ENCODE results near the gene WT1. TPM values are rescaled to one million over a fixed set of nuclear protein-coding genes. Genes with fewer than 3 reads are reported as not detected.

WT1 gene
- total RNA-seq, 2 experiments from 2014 or later = not detected

- intact Hi-C loops (cut with micrococcal nuclease) = no loop called here
- ATAC-seq = no peak
- peaks cover 21% of the 10 kb centered on the region for H3K27me3 Mint-ChIP-seq
- no peaks in the 10 kb centered on the region for H3K36me3 Mint-ChIP-seq (ENCODE audit: low read depth)
- H3K27ac Mint-ChIP-seq = no peak overlapping the region
- POLR2A ChIA-PET = no interaction called here
- CTCF ChIA-PET = no interaction called here
- H3K4me1 Mint-ChIP-seq (ENCODE audit: low read depth) = no peaks in the 10 kb centered on the region
- no peak for DNase-seq
- no peaks in the 10 kb centered on the region for H3K9me3 Mint-ChIP-seq
- TF ChIP-seq CTCF (IDR thresholded peaks at IDR 0.05) = no peak
- no peak overlapping the region for H3K4me3 Mint-ChIP-seq
Observed at GRCh38 chr11:32446227-32446626, 10.9 kb upstream of the WT1 start.

- peaks cover 40% of the 10 kb centered on the region for H3K27me3 Mint-ChIP-seq
- no peaks in the 10 kb centered on the region for H3K9me3 Mint-ChIP-seq
- H3K36me3 Mint-ChIP-seq (ENCODE audit: low read depth) = no peaks in the 10 kb centered on the region
- H3K27ac Mint-ChIP-seq = no peak overlapping the region
- H3K4me3 Mint-ChIP-seq = no peak overlapping the region
- ChIA-PET POLR2A (no interaction called here), CTCF (no interaction called here)
- TF ChIP-seq CTCF (IDR thresholded peaks at IDR 0.05) = no peak
- H3K4me1 Mint-ChIP-seq (ENCODE audit: low read depth) = peaks cover 5% of the 10 kb centered on the region
- DNase-seq (no peak), ATAC-seq (no peak)
- intact Hi-C loops (cut with micrococcal nuclease) = loop anchor here (5.0 kb wide), 1 partner anchor 637 kb away; no protein-coding TSS in a partner anchor
Observed at GRCh38 chr11:32444186-32444585, 8.8 kb upstream of the WT1 start.

GRCh38 chr11:32440916-32441315 is 5.6 kb upstream of the WT1 start:
- DNase-seq (no peak), ATAC-seq (no peak)
- Mint-ChIP-seq H3K4me3 (no peak overlapping the region), H3K27ac (no peak overlapping the region), H3K36me3 (ENCODE audit: low read depth) (no peaks in the 10 kb centered on the region), H3K27me3 (peaks cover 58% of the 10 kb centered on the region), H3K9me3 (no peaks in the 10 kb centered on the region), H3K4me1 (ENCODE audit: low read depth) (peaks cover 17% of the 10 kb centered on the region)
- ChIA-PET POLR2A (no interaction called here), CTCF (interaction anchor here (0.7 to 1.0 kb wide), 2 partner anchors 11 to 20 kb away, joined by 3 read pairs; no protein-coding TSS in a partner anchor)
- no peak for TF ChIP-seq CTCF (IDR thresholded peaks at IDR 0.05)
- intact Hi-C loops (cut with micrococcal nuclease) = loop anchor here (5.0 kb wide), 1 partner anchor 634 kb away; no protein-coding TSS in a partner anchor

GRCh38 chr11:32440312-32440908 is 5.1 kb upstream of the WT1 start:
- ChIA-PET CTCF (interaction anchor here (0.7 to 1.0 kb wide), 2 partner anchors 11 to 19 kb away, joined by 3 read pairs; no protein-coding TSS in a partner anchor), POLR2A (no interaction called here)
- no peak for DNase-seq
- Mint-ChIP-seq H3K9me3 (no peaks in the 10 kb centered on the region), H3K4me3 (no peak overlapping the region), H3K27ac (no peak overlapping the region), H3K27me3 (peaks cover 59% of the 10 kb centered on the region), H3K4me1 (ENCODE audit: low read depth) (peaks cover 21% of the 10 kb centered on the region), H3K36me3 (ENCODE audit: low read depth) (no peaks in the 10 kb centered on the region)
- intact Hi-C loops (cut with micrococcal nuclease) = loop anchor here (5.0 kb wide), 1 partner anchor 633 kb away; no protein-coding TSS in a partner anchor
- no peak for ATAC-seq
- no peak for TF ChIP-seq CTCF (IDR thresholded peaks at IDR 0.05)

- no peak overlapping the region for H3K4me3 Mint-ChIP-seq
- CTCF ChIA-PET = no interaction called here
- intact Hi-C loops (cut with micrococcal nuclease) = loop anchor here (5.0 to 10.0 kb wide), 2 partner anchors 632 to 735 kb away; no protein-coding TSS in a partner anchor
- no peak overlapping the region for H3K27ac Mint-ChIP-seq
- TF ChIP-seq CTCF (IDR thresholded peaks at IDR 0.05) = no peak
- peaks cover 21% of the 10 kb centered on the region for H3K4me1 Mint-ChIP-seq (ENCODE audit: low read depth)
- POLR2A ChIA-PET = interaction anchor here (0.9 kb wide), 1 partner anchor 9 kb away, joined by 6 read pairs; no protein-coding TSS in a partner anchor
- H3K27me3 Mint-ChIP-seq = peaks cover 60% of the 10 kb centered on the region
- H3K9me3 Mint-ChIP-seq = no peaks in the 10 kb centered on the region
- DNase-seq (no peak), ATAC-seq (no peak)
- H3K36me3 Mint-ChIP-seq (ENCODE audit: low read depth) = no peaks in the 10 kb centered on the region
Observed at GRCh38 chr11:32439501-32440210, 4.3 kb upstream of the WT1 start.

All from activated CD8-positive, alpha-beta T cell treated with anti-CD3 and anti-CD28 coated beads for 36 hours (primary cell).